ENCODE measurements around the gene PNLDC1.
"Not testable (repeated sequence)": the region's sequence is repeated elsewhere in the genome, so short reads cannot be mapped to it uniquely, and the experiment has no call there.

PNLDC1 gene

GRCh38 chr6:159807150-159807858 lies 7.2 kb downstream of the PNLDC1 start:
- no peak overlapping the region for H3K4me3 ChIP-seq (ENCODE audit: extremely low read depth, insufficient read depth, low read length, poor library complexity, severe bottlenecking)
- H3K9me3 ChIP-seq (ENCODE audit: control insufficient read depth, low read length): no peaks in the 10 kb centered on the region
- 100% methylated on average over 2 of the region's 5 CpGs; no CpG with 5 or more reads in 1 of the 2 experiments for WGBS, 2 experiments (ENCODE audit: insufficient coverage in 2 of 2)
- H3K27ac ChIP-seq (ENCODE audit: low read depth, low read length, severe bottlenecking): no peak overlapping the region
- peaks cover 6% of the 10 kb centered on the region for H3K4me1 ChIP-seq (ENCODE audit: control insufficient read depth, insufficient read depth, low read length, poor library complexity, severe bottlenecking)
- no peaks in the 10 kb centered on the region for H3K36me3 ChIP-seq (ENCODE audit: control insufficient read depth, insufficient read depth, low read length)

DNA sequence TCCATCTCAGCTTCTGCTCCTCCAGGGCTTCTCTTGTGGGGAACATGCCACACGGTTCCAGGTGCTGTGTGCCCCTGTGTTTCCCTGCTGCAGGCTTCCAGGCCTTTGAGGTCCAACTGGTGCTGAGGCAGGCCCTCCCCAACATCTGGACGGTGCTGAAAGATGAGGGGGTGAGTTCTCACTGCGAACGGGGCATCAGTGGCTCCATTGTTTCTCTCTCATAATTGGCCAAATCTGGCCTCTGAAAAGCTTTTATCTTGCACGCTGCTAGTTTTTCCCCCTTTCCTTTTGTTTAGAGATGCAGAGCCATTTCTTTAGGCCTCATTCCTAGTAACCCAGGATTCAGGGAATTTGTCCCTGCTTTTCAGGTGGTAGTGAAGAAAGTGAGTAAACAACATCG lies 8.6 kb downstream of the PNLDC1 start:
- H3K36me3 ChIP-seq (ENCODE audit: control insufficient read depth, insufficient read depth, low read length): no peaks in the 10 kb centered on the region
- H3K27ac ChIP-seq (ENCODE audit: low read depth, low read length, severe bottlenecking): no peak overlapping the region
- 100% methylated on average over 3 of the region's 6 CpGs for WGBS, 2 experiments (ENCODE audit: insufficient coverage in 2 of 2)

DNA sequence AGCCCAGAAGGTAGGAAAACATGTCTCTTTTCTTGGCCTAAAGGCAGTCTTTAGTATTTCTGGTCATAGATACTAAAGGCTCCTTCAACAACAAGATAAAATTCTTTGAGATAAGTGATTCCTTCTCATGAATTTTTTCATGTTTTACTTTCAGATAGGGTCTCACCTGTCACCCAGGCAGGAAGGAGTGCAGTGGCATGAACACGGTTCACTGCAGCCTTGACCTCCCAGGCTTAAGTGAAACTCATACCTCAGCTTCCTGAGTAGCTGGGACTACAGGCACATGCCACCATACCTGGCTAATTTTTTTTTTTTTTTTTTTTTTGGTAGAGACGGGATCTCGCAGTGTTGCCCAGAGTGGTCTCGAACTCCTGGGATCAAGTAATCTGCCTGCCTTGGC lies 9.1 kb downstream of the PNLDC1 start:
- H3K9me3 ChIP-seq (ENCODE audit: control insufficient read depth, low read length): no peaks in the 10 kb centered on the region
- H3K27ac ChIP-seq (ENCODE audit: low read depth, low read length, severe bottlenecking): no peak overlapping the region
- peaks cover 6% of the 10 kb centered on the region for H3K4me1 ChIP-seq (ENCODE audit: control insufficient read depth, insufficient read depth, low read length, poor library complexity, severe bottlenecking)
- 80 to 100% methylated on average over 1 to 2 of the region's 4 CpGs for WGBS, 2 experiments (ENCODE audit: insufficient coverage in 2 of 2)
- H3K36me3 ChIP-seq (ENCODE audit: control insufficient read depth, insufficient read depth, low read length): no peaks in the 10 kb centered on the region
- H3K4me3 ChIP-seq (ENCODE audit: extremely low read depth, insufficient read depth, low read length, poor library complexity, severe bottlenecking): no peak overlapping the region

More for the DNA sequence above, 8.6 kb downstream of the PNLDC1 start:
- Histone ChIP-seq H3K4me1 (ENCODE audit: control insufficient read depth, insufficient read depth, low read length, poor library complexity, severe bottlenecking) (peaks cover 6% of the 10 kb centered on the region), H3K4me3 (ENCODE audit: extremely low read depth, insufficient read depth, low read length, poor library complexity, severe bottlenecking) (no peak overlapping the region), H3K9me3 (ENCODE audit: control insufficient read depth, low read length) (no peaks in the 10 kb centered on the region)

DNA sequence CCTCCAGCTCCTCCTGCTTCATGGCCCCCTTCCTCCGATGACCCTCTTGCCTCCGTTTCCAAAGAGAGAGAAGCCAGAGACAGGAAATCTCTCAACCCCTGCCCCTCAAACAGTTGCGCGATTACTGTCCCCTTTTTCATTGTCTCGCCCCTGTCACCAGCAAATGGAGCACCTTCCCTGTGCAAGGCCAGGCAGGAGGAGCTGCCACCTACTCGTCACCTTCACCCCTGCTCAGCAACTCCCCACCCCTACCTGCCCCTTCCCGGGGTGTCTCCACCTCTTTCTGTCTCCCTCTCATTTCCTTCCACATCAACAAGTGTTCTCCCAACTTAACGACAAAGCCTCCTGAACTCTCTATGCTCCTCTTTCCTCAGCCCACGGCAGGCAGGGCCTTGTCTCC lies 13.7 kb downstream of the PNLDC1 start:
- 89 to 93% methylated on average over 8 to 9 of the region's 9 CpGs for WGBS, 2 experiments (ENCODE audit: insufficient coverage in 2 of 2)
- Histone ChIP-seq H3K4me3 (ENCODE audit: extremely low read depth, insufficient read depth, low read length, poor library complexity, severe bottlenecking) (no peak overlapping the region), H3K9me3 (ENCODE audit: control insufficient read depth, low read length) (no peaks in the 10 kb centered on the region), H3K36me3 (ENCODE audit: control insufficient read depth, insufficient read depth, low read length) (no peaks in the 10 kb centered on the region), H3K27ac (ENCODE audit: low read depth, low read length, severe bottlenecking) (no peak overlapping the region), H3K4me1 (ENCODE audit: control insufficient read depth, insufficient read depth, low read length, poor library complexity, severe bottlenecking) (no peaks in the 10 kb centered on the region)

- H3K27ac ChIP-seq (ENCODE audit: low read depth, low read length, severe bottlenecking): no peak overlapping the region
- H3K36me3 ChIP-seq (ENCODE audit: control insufficient read depth, insufficient read depth, low read length): no peaks in the 10 kb centered on the region
- WGBS, 2 experiments (ENCODE audit: insufficient coverage in 2 of 2): 69 to 75% methylated on average over 6 of the region's 6 CpGs
- no peaks in the 10 kb centered on the region for H3K4me1 ChIP-seq (ENCODE audit: control insufficient read depth, insufficient read depth, low read length, poor library complexity, severe bottlenecking)
- no peak overlapping the region for H3K4me3 ChIP-seq (ENCODE audit: extremely low read depth, insufficient read depth, low read length, poor library complexity, severe bottlenecking)
- H3K9me3 ChIP-seq (ENCODE audit: control insufficient read depth, low read length): no peaks in the 10 kb centered on the region
These were observed 15.3 kb downstream of the PNLDC1 start for GRCh38 chr6:159815410-159815809.

DNA sequence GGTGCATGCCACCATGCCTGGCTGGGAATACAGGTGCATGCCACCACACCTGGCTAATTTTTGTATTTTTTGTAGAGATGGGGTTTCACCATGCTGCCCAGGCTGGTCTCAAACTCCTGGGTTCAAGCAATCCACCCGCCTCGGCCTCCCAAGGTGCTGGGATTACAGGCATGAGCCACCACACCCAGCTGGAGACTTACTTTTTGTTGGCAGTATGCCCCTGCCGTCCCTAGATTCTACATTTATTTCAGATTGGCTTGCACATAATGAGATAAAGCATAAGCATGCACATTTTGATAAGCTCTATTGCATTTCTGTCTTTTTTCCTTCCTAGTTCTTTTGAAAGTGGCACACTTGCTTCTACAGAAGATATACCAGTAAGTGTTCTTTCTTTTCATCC lies 16.7 kb downstream of the PNLDC1 start:
- not testable (repeated sequence) for H3K4me3 ChIP-seq (ENCODE audit: extremely low read depth, insufficient read depth, low read length, poor library complexity, severe bottlenecking); H3K9me3 ChIP-seq (ENCODE audit: control insufficient read depth, low read length); H3K36me3 ChIP-seq (ENCODE audit: control insufficient read depth, insufficient read depth, low read length); H3K4me1 ChIP-seq (ENCODE audit: control insufficient read depth, insufficient read depth, low read length, poor library complexity, severe bottlenecking); H3K27ac ChIP-seq (ENCODE audit: low read depth, low read length, severe bottlenecking)
- WGBS, 2 experiments (ENCODE audit: insufficient coverage in 2 of 2): 93% methylated on average over 3 of the region's 3 CpGs; no CpG with 5 or more reads in 1 of the 2 experiments

DNA sequence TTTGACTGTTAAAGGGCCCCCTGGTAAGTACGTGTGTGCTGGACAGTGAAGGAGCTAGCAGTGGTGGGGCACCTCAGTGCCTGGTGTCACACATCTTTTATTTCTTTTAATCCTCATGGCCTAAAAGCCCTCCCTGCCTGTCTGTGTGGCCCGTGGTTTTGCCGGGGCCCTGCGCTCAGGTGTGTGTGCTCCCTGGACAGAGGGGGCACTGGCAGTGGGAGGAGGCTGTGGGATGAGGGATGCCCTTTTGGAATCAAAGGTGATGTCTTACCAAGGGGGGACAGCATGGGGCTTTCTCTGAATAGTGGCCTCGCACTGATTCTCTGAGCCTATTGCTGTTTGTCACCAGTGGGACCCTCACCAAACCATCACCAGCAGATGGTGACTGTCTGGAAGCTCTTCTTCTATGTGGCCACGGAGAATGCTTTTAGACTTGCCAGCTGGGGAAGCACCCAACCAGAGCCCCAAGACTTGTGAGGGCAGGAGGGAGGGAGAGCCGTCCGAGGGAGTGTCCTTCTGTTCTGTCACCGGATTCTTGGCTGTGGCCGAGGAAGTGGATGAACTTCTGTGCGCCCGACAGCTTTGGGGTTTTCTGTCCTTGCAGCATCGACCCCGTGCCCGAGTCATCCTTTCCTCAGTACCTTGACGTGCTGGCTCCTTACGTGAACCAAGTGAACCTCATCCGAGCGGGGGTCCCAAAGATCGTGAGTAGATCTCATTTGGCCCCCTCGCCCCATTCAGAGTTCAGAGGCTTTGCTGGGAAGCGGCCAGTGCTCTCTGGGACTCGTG lies 18.1 kb downstream of the PNLDC1 start:
- Histone ChIP-seq H3K9me3 (ENCODE audit: control insufficient read depth, low read length) (no peaks in the 10 kb centered on the region), H3K4me3 (ENCODE audit: extremely low read depth, insufficient read depth, low read length, poor library complexity, severe bottlenecking) (no peak overlapping the region), H3K27ac (ENCODE audit: low read depth, low read length, severe bottlenecking) (no peak overlapping the region), H3K4me1 (ENCODE audit: control insufficient read depth, insufficient read depth, low read length, poor library complexity, severe bottlenecking) (no peaks in the 10 kb centered on the region), H3K36me3 (ENCODE audit: control insufficient read depth, insufficient read depth, low read length) (no peaks in the 10 kb centered on the region)
- WGBS, 2 experiments (ENCODE audit: insufficient coverage in 2 of 2): 90 to 91% methylated on average over 16 to 18 of the region's 23 CpGs

GRCh38 chr6:159819098-159819497 lies 19.0 kb downstream of the PNLDC1 start:
- WGBS, 2 experiments (ENCODE audit: insufficient coverage in 2 of 2): 87 to 93% methylated on average over 16 of the region's 16 CpGs
- Histone ChIP-seq H3K27ac (ENCODE audit: low read depth, low read length, severe bottlenecking) (no peak overlapping the region), H3K9me3 (ENCODE audit: control insufficient read depth, low read length) (no peaks in the 10 kb centered on the region), H3K4me1 (ENCODE audit: control insufficient read depth, insufficient read depth, low read length, poor library complexity, severe bottlenecking) (no peaks in the 10 kb centered on the region), H3K4me3 (ENCODE audit: extremely low read depth, insufficient read depth, low read length, poor library complexity, severe bottlenecking) (no peak overlapping the region), H3K36me3 (ENCODE audit: control insufficient read depth, insufficient read depth, low read length) (no peaks in the 10 kb centered on the region)

GRCh38 chr6:159819932-159820640 lies 20.0 kb downstream of the PNLDC1 start:
- no peak overlapping the region for H3K4me3 ChIP-seq (ENCODE audit: extremely low read depth, insufficient read depth, low read length, poor library complexity, severe bottlenecking)
- H3K36me3 ChIP-seq (ENCODE audit: control insufficient read depth, insufficient read depth, low read length): no peaks in the 10 kb centered on the region
- 50 to 57% methylated on average over 24 to 28 of the region's 28 CpGs for WGBS, 2 experiments (ENCODE audit: insufficient coverage in 2 of 2)
- no peaks in the 10 kb centered on the region for H3K9me3 ChIP-seq (ENCODE audit: control insufficient read depth, low read length)
- no peak overlapping the region for H3K27ac ChIP-seq (ENCODE audit: low read depth, low read length, severe bottlenecking)
- no peaks in the 10 kb centered on the region for H3K4me1 ChIP-seq (ENCODE audit: control insufficient read depth, insufficient read depth, low read length, poor library complexity, severe bottlenecking)

DNA sequence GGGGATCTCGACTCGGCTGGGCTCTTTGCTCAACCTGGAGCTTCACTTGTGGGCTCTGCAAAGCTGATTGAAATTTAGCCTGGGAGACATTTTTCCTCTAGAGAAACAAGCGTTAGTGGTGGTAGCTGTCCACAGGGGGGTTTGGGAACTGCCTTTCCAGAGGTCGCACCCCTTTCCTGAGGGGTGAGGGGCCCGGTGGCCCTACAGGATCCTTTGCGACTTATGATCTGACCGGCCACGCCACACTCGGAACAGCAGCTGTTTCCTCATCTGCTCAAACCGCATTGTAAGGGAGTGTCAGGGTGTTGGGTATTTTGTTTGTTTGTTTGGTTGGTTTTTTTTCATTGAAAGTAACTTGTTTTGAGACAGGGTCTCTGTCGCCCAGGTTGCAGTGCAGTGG lies 21.0 kb downstream of the PNLDC1 start:
- 77 to 98% methylated on average over 7 to 11 of the region's 11 CpGs for WGBS, 2 experiments (ENCODE audit: insufficient coverage in 2 of 2)

More for the DNA sequence above, 21.0 kb downstream of the PNLDC1 start:
- Histone ChIP-seq H3K36me3 (ENCODE audit: control insufficient read depth, insufficient read depth, low read length) (no peaks in the 10 kb centered on the region), H3K4me3 (ENCODE audit: extremely low read depth, insufficient read depth, low read length, poor library complexity, severe bottlenecking) (no peak overlapping the region), H3K9me3 (ENCODE audit: control insufficient read depth, low read length) (no peaks in the 10 kb centered on the region), H3K27ac (ENCODE audit: low read depth, low read length, severe bottlenecking) (no peak overlapping the region), H3K4me1 (ENCODE audit: control insufficient read depth, insufficient read depth, low read length, poor library complexity, severe bottlenecking) (no peaks in the 10 kb centered on the region)

All from mesodermal cell (in vitro differentiated cells).